Liver (tissue), 3 donors: ENCODE results near the gene CDH23.

Experiments used
- ATF3 ChIP-seq: IDR thresholded peaks from 2 replicates; pipeline ENCODE4 v1.6.1; 2016; ENCODE audit warnings: antibody characterized with exemption
- CTCF ChIP-seq: fragments of 150-350 bp; IDR thresholded peaks from 2 replicates; pipeline ENCODE4 v1.5.1; 2017; ENCODE audit warnings: improper control_type of control experiment, low read depth, low read length; ENCODE audit not compliant: missing input control
- FOXA1 ChIP-seq: IDR thresholded peaks from 2 replicates; pipeline ENCODE4 v1.6.1; 2016; ENCODE audit warnings: antibody characterized with exemption
- GABPA ChIP-seq, 2 donors: IDR thresholded peaks in 1 of 2; conservative IDR thresholded peaks in 1 of 2; 2 replicates each; pipeline ENCODE4 v1.6.1; 2016; ENCODE audit warnings: antibody characterized with exemption in 2 of 2, mild to moderate bottlenecking in 1 of 2, moderate library complexity in 1 of 2
- HNF4A ChIP-seq, 2 donors: conservative IDR thresholded peaks; 2 replicates each; pipeline ENCODE4 v1.6.1; 2016; ENCODE audit warnings: antibody characterized with exemption in 2 of 2, mild to moderate bottlenecking in 2 of 2
- HNF4G ChIP-seq: IDR thresholded peaks from 2 replicates; pipeline ENCODE4 v1.6.1; 2016; ENCODE audit warnings: antibody characterized with exemption
- JUND ChIP-seq, 2 donors: IDR thresholded peaks; 2 replicates each; pipeline ENCODE4 v1.6.1; 2016; ENCODE audit warnings: antibody characterized with exemption in 2 of 2
- MAX ChIP-seq: IDR thresholded peaks from 2 replicates; pipeline ENCODE4 v1.6.1; 2016; ENCODE audit warnings: antibody characterized with exemption
- REST ChIP-seq: IDR thresholded peaks from 2 replicates; pipeline ENCODE4 v1.6.1; 2016; ENCODE audit warnings: antibody characterized with exemption, mild to moderate bottlenecking
- SP1 ChIP-seq: IDR thresholded peaks from 2 replicates; pipeline ENCODE4 v1.6.1; 2018; ENCODE audit warnings: antibody characterized with exemption, mild to moderate bottlenecking
- TAF1 ChIP-seq: conservative IDR thresholded peaks from 2 replicates; pipeline ENCODE4 v1.6.1; 2016; ENCODE audit warnings: antibody characterized with exemption, mild to moderate bottlenecking
- YY1 ChIP-seq: IDR thresholded peaks from 2 replicates; pipeline ENCODE4 v1.6.1; 2016; ENCODE audit warnings: antibody characterized with exemption, mild to moderate bottlenecking
- ZBTB33 ChIP-seq: IDR thresholded peaks from 2 replicates; pipeline ENCODE4 v1.6.1; 2016; ENCODE audit warnings: antibody characterized with exemption
- donor health status: healthy.
- donor health status: healthy.

GRCh38 chr10:71551970-71552369 lies 155.2 kb downstream of the CDH23 start:
- no peak for TF ChIP-seq HNF4A (conservative IDR thresholded peaks at IDR 0.05)
- TF ChIP-seq CTCF, result no peak
- no peak for TF ChIP-seq FOXA1
- TF ChIP-seq MAX, result no peak
- no peak for TF ChIP-seq REST
- no peak for TF ChIP-seq HNF4G
- no peak for TF ChIP-seq TAF1
- TF ChIP-seq ATF3, result no peak
- TF ChIP-seq JUND (IDR thresholded peaks at IDR 0.05), result no peak
- no peak for TF ChIP-seq YY1
- no peak for TF ChIP-seq GABPA (IDR thresholded peaks at IDR 0.05 in 1 of 2, conservative IDR thresholded peaks at IDR 0.05 in 1 of 2)
- no peak for TF ChIP-seq ZBTB33
- no peak for TF ChIP-seq SP1
